ENCODE data around the gene MDFI. TPM values are rescaled to one million over a fixed set of nuclear protein-coding genes. Genes with fewer than 3 reads are reported as not detected.
A peak's percentile ranks its signal among the peaks of the same experiment; 100 is the strongest.

The MDFI gene
- total and polyA plus RNA-seq, 9 of the 15 experiments (the other 6 are each of a cell fraction or from before 2014, with no cell fraction given) = not detected

- TF ChIP-seq ZNF639 (CRISPR knock-in tag; conservative IDR thresholded peaks at IDR 0.05 in 1 of 2, IDR thresholded peaks at IDR 0.05 in 1 of 2) (no peak), ESRRA (IDR thresholded peaks at IDR 0.05; ENCODE audit: borderline replicate concordance, low read depth) (peak; percentile 15; the same call in 1 of the 2 replicates), TBL1XR1 (IDR thresholded peaks at IDR 0.05; ENCODE audit: low read length in 2 of 2) (0 out of 4 replicates have a peak, but pooled peaks of 1 of the 2 experiments have one; percentile 32), MXI1 (IDR thresholded peaks at IDR 0.05; ENCODE audit: low read depth, low read length) (no peak), MAZ (CRISPR knock-in tag; conservative IDR thresholded peaks at IDR 0.05 in 1 of 2, IDR thresholded peaks at IDR 0.05 in 1 of 2) (peak in 1 of 2 experiments; percentile 85; a peak in 2 of 4 replicates), TEAD1 (CRISPR knock-in tag; IDR thresholded peaks at IDR 0.05) (peak in 1 of 2 experiments; percentile 88; a peak in 2 of 4 replicates), TFAP4 (CRISPR knock-in tag; IDR thresholded peaks at IDR 0.05; ENCODE audit: borderline replicate concordance) (peak; percentile 60; the same call in 1 of the 2 replicates), XRCC5 (IDR thresholded peaks at IDR 0.05; ENCODE audit: low read depth, low read length) (0 out of 2 replicates have a peak, but pooled peaks have one; percentile 78), SMC3 (conservative IDR thresholded peaks at IDR 0.05; ENCODE audit: insufficient read depth, low read depth, low read length) (peak; percentile 94), ELF1 (tag; IDR thresholded peaks at IDR 0.05) (0 out of 2 replicates have a peak, but pooled peaks have one; percentile 31), TEAD4 (IDR thresholded peaks at IDR 0.05; ENCODE audit: low read length) (peak; percentile 64; the same call in 1 of the 2 replicates), TEAD4 (CRISPR knock-in tag; IDR thresholded peaks at IDR 0.05; ENCODE audit: borderline replicate concordance) (no peak), SP2 (IDR thresholded peaks at IDR 0.05; ENCODE audit: extremely low read depth, low read depth, low read length, poor library complexity, severe bottlenecking) (no peak), RFX5 (IDR thresholded peaks at IDR 0.05; ENCODE audit: low read depth, low read length) (no peak), EGR1 (conservative IDR thresholded peaks at IDR 0.05) (peak; percentile 31; the same call in 1 of the 2 replicates), JUND (IDR thresholded peaks at IDR 0.05; ENCODE audit: borderline replicate concordance, low read depth, low read length) (peak; percentile 22; the same call in 1 of the 2 replicates), JUND (tag; IDR thresholded peaks at IDR 0.05; ENCODE audit: borderline replicate concordance, low read depth, low read length) (no peak), ZNF764 (CRISPR knock-in tag; IDR thresholded peaks at IDR 0.05; ENCODE audit: low read depth) (no peak), NCOA6 (IDR thresholded peaks at IDR 0.05) (no peak), ZBED1 (IDR thresholded peaks at IDR 0.05) (no peak), BRD9 (IDR thresholded peaks at IDR 0.05; ENCODE audit: low read depth, partially characterized antibody) (no peak)
- TF ChIP-seq, protein P1, sequence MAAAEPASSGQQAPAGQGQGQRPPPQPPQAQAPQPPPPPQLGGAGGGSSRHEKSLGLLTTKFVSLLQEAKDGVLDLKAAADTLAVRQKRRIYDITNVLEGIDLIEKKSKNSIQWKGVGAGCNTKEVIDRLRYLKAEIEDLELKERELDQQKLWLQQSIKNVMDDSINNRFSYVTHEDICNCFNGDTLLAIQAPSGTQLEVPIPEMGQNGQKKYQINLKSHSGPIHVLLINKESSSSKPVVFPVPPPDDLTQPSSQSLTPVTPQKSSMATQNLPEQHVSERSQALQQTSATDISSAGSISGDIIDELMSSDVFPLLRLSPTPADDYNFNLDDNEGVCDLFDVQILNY (CRISPR knock-in tag; IDR thresholded peaks at IDR 0.05) = no peak
Measured at GRCh38 chr6:41682056-41682477, 43.8 kb downstream of the MDFI start (continued).
